HepG2 (cell line): ENCODE data around the gene EPB41L5. TPM values are rescaled to one million over a fixed set of nuclear protein-coding genes. Genes with fewer than 3 reads are reported as not detected.

Source experiments
- ERF ChIP-seq: IDR thresholded peaks from 2 replicates; pipeline ENCODE4 v1.6.1; 2018; ENCODE audit warnings: missing biosample characterization, missing genetic modification reagents
- GABPA ChIP-seq, 2 experiments: IDR thresholded peaks; 2 replicates each; pipeline ENCODE4 v1.6.1; 2011 to 2016; ENCODE audit warnings: low read depth in 2 of 2, low read length in 1 of 2, missing biosample characterization in 1 of 2, missing genetic modification characterization in 1 of 2
- KDM4B ChIP-seq: sonication (generic); formaldehyde crosslinking; IDR thresholded peaks from 2 replicates; pipeline ENCODE4 v1.4.0; 2020; ENCODE audit warnings: missing genetic modification reagents
- MXI1 ChIP-seq: IDR thresholded peaks from 3 replicates; pipeline ENCODE4 v1.6.1; 2012; ENCODE audit warnings: low read depth, low read length, inconsistent platforms, borderline replicate concordance
- POGK ChIP-seq: sonication (generic); formaldehyde crosslinking; conservative IDR thresholded peaks from 2 replicates; pipeline ENCODE4 v1.8.0; 2022; ENCODE audit warnings: mild to moderate bottlenecking, moderate library complexity, missing genetic modification reagents
- ZC3H4 ChIP-seq: sonication (generic); formaldehyde crosslinking; IDR thresholded peaks from 2 replicates; pipeline ENCODE4 v1.4.0; 2020; ENCODE audit warnings: missing genetic modification reagents, borderline replicate concordance
- ZNF180 ChIP-seq: sonication (generic); formaldehyde crosslinking; IDR thresholded peaks from 2 replicates; pipeline ENCODE4 v1.4.0; 2020; ENCODE audit warnings: low read depth, missing genetic modification reagents, borderline replicate concordance
- ZNF430 ChIP-seq: sonication (generic); formaldehyde crosslinking; IDR thresholded peaks from 2 replicates; pipeline ENCODE4 v1.9.0; 2021; ENCODE audit warnings: mild to moderate bottlenecking, missing genetic modification reagents
- ZNF446 ChIP-seq: sonication (generic); formaldehyde crosslinking; IDR thresholded peaks from 2 replicates; pipeline ENCODE4 v1.5.0; 2020; ENCODE audit warnings: mild to moderate bottlenecking, missing genetic modification reagents
- ZNF614 ChIP-seq: IDR thresholded peaks from 2 replicates; pipeline ENCODE4 v1.6.1; 2018; ENCODE audit warnings: missing biosample characterization, missing genetic modification reagents, inconsistent platforms, borderline replicate concordance
- ZNF670 ChIP-seq: sonication (generic); formaldehyde crosslinking; IDR thresholded peaks from 2 replicates; pipeline ENCODE4 v1.8.0; 2022; ENCODE audit warnings: mild to moderate bottlenecking, missing genetic modification reagents, borderline replicate concordance
- ZNF788 ChIP-seq: sonication (generic); formaldehyde crosslinking; IDR thresholded peaks from 2 replicates; pipeline ENCODE4 v1.5.0; 2020; ENCODE audit warnings: mild to moderate bottlenecking, missing genetic modification reagents, borderline replicate concordance
- polyA plus RNA-seq, 8 experiments: library from polyadenylated mRNA; depleted of rRNA in 3 of 8; stranded (reverse) in 7 of 8; unstranded in 1 of 8; fragments of >200 nt; fragmentation: Illumina TruSeq in 4 of 8; extraction: Trizol in 4 of 8; gene quantifications; 2 replicates each; pipeline versions ENCODE4 v1.2.1 to v1.2.3, GENCODE V29; 2011 to 2016; ENCODE audit warnings: low read depth in 4 of 8, missing spikeins in 1 of 8, mixed read lengths in 1 of 8; ENCODE audit not compliant: insufficient read depth in 1 of 8
- total RNA-seq, 5 experiments: library from RNA; depleted of rRNA; stranded (reverse); fragments of >200 nt; fragmentation: Illumina TruSeq; extraction: Trizol; gene quantifications; 2 replicates each; pipeline ENCODE4 v1.2.3, GENCODE V29; 2016; ENCODE audit warnings: low read depth in 1 of 5
- TF ChIP-seq, protein P1 (sequence below): sonication (generic); formaldehyde crosslinking; IDR thresholded peaks from 2 replicates; pipeline ENCODE4 v1.9.0; 2022; ENCODE audit warnings: low read depth, missing genetic modification reagents
- TF ChIP-seq, protein P2 (sequence below): sonication (generic); formaldehyde crosslinking; IDR thresholded peaks from 2 replicates; pipeline ENCODE4 v1.8.0; 2022; ENCODE audit warnings: mild to moderate bottlenecking, missing genetic modification reagents, moderate library complexity
- TF ChIP-seq, protein P3 (sequence below): sonication (generic); formaldehyde crosslinking; IDR thresholded peaks from 2 replicates; pipeline ENCODE4 v1.5.0; 2020; ENCODE audit warnings: mild to moderate bottlenecking, low read depth, missing genetic modification reagents, borderline replicate concordance
- TF ChIP-seq, protein P4 (sequence below): sonication (generic); formaldehyde crosslinking; IDR thresholded peaks from 2 replicates; pipeline ENCODE4 v1.4.0; 2020; ENCODE audit warnings: missing genetic modification reagents

The EPB41L5 gene
- total and polyA plus RNA-seq, 2 of the 13 experiments (the other 11 are each of a cell fraction or from before 2014, with no cell fraction given), result 40.5 to 47.5 TPM

DNA sequence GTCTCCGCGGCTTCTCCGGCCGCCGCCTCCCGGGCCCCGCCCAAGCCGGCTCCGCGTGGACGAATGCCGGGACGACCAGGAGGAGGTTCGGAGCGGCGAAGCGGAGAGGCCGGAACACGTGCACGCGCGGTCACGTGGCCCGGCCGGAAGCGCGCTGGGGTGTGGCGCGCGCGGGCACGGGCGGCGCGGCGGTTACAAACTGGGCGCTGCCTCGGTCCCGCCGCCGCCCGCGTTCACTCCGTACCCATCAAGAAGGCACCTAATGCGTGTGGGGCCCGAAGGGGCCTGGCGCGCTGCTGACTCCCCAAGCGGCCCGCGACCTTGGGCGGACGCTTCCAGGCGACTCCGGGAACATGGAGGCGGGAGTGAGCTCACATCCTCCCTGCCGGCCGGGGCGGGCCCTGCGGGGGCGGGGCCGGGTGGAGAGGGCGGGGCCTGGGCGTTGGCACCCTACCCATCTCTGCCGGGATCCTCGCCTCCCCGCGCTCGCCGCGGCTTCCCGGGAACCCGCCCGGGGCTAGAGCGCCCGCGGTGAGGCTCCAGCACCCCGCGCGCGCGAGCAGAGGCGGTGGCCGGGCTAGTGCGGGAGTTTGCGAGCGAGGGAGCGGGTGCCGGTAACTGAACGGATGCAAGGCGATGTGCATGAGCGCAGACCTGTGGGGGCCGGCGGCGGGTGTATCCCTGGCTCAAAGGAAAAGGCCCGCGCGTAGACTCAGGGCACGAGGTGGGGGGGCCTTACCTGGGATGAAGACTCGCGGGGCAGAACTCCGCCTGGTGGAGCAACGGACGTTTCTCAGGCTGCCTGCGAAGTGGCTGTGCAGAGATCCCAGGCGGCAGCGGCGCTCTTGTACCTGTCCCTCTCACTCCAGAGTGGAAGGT lies 210.4 kb downstream of the EPB41L5 start, which contains the start of gene TMEM185B (continued):
- peak; percentile 29; the same call in 1 of the 3 replicates for TF ChIP-seq MXI1
- peak; percentile 51; the same call in 1 of the 2 replicates for TF ChIP-seq ZNF614 (CRISPR knock-in tag)
- TF ChIP-seq, protein P1, sequence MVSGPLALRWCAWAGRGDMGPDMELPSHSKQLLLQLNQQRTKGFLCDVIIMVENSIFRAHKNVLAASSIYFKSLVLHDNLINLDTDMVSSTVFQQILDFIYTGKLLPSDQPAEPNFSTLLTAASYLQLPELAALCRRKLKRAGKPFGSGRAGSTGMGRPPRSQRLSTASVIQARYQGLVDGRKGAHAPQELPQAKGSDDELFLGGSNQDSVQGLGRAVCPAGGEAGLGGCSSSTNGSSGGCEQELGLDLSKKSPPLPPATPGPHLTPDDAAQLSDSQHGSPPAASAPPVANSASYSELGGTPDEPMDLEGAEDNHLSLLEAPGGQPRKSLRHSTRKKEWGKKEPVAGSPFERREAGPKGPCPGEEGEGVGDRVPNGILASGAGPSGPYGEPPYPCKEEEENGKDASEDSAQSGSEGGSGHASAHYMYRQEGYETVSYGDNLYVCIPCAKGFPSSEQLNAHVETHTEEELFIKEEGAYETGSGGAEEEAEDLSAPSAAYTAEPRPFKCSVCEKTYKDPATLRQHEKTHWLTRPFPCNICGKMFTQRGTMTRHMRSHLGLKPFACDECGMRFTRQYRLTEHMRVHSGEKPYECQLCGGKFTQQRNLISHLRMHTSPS (CRISPR knock-in tag), result peak; percentile 67; the same call in 1 of the 2 replicates
- TF ChIP-seq, protein P2, sequence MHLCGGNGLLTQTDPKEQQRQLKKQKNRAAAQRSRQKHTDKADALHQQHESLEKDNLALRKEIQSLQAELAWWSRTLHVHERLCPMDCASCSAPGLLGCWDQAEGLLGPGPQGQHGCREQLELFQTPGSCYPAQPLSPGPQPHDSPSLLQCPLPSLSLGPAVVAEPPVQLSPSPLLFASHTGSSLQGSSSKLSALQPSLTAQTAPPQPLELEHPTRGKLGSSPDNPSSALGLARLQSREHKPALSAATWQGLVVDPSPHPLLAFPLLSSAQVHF (CRISPR knock-in tag), result no peak
- TF ChIP-seq ZNF446 (CRISPR knock-in tag), result no peak
- TF ChIP-seq ERF (CRISPR knock-in tag), result 0 out of 2 replicates have a peak, but pooled peaks have one; percentile 48
- TF ChIP-seq ZNF430 (CRISPR knock-in tag), result peak; percentile 61; the same call in 1 of the 2 replicates
- no peak; the same call in 1 of the 2 replicates for TF ChIP-seq KDM4B (CRISPR knock-in tag)
- TF ChIP-seq ZC3H4 (CRISPR knock-in tag), result 0 out of 2 replicates have a peak, but pooled peaks have one; percentile 14
- TF ChIP-seq GABPA (IDR thresholded peaks at IDR 0.05; ENCODE audit: low read depth, low read length), result peak; percentile 45
- TF ChIP-seq GABPA (CRISPR knock-in tag; IDR thresholded peaks at IDR 0.05; ENCODE audit: low read depth), result peak; percentile 42; the same call in 1 of the 2 replicates
- no peak for TF ChIP-seq ZNF180 (CRISPR knock-in tag)
- TF ChIP-seq POGK, result 0 out of 2 replicates have a peak, but pooled peaks have one; percentile 38
- peak; percentile 30; the same call in 1 of the 2 replicates for TF ChIP-seq ZNF788 (CRISPR knock-in tag)
- peak; percentile 46; the same call in 1 of the 2 replicates for TF ChIP-seq ZNF670 (CRISPR knock-in tag)
- TF ChIP-seq, protein P3, sequence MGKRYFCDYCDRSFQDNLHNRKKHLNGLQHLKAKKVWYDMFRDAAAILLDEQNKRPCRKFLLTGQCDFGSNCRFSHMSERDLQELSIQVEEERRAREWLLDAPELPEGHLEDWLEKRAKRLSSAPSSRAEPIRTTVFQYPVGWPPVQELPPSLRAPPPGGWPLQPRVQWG (CRISPR knock-in tag), result no peak
- TF ChIP-seq, protein P4, sequence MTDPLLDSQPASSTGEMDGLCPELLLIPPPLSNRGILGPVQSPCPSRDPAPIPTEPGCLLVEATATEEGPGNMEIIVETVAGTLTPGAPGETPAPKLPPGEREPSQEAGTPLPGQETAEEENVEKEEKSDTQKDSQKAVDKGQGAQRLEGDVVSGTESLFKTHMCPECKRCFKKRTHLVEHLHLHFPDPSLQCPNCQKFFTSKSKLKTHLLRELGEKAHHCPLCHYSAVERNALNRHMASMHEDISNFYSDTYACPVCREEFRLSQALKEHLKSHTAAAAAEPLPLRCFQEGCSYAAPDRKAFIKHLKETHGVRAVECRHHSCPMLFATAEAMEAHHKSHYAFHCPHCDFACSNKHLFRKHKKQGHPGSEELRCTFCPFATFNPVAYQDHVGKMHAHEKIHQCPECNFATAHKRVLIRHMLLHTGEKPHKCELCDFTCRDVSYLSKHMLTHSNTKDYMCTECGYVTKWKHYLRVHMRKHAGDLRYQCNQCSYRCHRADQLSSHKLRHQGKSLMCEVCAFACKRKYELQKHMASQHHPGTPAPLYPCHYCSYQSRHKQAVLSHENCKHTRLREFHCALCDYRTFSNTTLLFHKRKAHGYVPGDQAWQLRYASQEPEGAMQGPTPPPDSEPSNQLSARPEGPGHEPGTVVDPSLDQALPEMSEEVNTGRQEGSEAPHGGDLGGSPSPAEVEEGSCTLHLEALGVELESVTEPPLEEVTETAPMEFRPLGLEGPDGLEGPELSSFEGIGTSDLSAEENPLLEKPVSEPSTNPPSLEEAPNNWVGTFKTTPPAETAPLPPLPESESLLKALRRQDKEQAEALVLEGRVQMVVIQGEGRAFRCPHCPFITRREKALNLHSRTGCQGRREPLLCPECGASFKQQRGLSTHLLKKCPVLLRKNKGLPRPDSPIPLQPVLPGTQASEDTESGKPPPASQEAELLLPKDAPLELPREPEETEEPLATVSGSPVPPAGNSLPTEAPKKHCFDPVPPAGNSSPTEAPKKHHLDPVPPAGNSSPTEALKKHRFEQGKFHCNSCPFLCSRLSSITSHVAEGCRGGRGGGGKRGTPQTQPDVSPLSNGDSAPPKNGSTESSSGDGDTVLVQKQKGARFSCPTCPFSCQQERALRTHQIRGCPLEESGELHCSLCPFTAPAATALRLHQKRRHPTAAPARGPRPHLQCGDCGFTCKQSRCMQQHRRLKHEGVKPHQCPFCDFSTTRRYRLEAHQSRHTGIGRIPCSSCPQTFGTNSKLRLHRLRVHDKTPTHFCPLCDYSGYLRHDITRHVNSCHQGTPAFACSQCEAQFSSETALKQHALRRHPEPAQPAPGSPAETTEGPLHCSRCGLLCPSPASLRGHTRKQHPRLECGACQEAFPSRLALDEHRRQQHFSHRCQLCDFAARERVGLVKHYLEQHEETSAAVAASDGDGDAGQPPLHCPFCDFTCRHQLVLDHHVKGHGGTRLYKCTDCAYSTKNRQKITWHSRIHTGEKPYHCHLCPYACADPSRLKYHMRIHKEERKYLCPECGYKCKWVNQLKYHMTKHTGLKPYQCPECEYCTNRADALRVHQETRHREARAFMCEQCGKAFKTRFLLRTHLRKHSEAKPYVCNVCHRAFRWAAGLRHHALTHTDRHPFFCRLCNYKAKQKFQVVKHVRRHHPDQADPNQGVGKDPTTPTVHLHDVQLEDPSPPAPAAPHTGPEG, result 0 out of 2 replicates have a peak, but pooled peaks have one; percentile 5
